GM18502 (cell line): Measurements from ENCODE around the gene TBL1X.

Experiments
- ATAC-seq: cut with Tn5 transposase; IDR thresholded peaks from one replicate; pipeline ENCODE4 v1.9.1; 2021; ENCODE audit warnings: mild to moderate bottlenecking; ENCODE audit not compliant: unreplicated experiment, poor library complexity

The TBL1X gene

GRCh38 chrX:9576059-9576458 lies 111.2 kb downstream of the TBL1X start:
- ATAC-seq, result no peak

GRCh38 chrX:9577555-9577954 lies 112.7 kb downstream of the TBL1X start:
- ATAC-seq, result no peak

DNA sequence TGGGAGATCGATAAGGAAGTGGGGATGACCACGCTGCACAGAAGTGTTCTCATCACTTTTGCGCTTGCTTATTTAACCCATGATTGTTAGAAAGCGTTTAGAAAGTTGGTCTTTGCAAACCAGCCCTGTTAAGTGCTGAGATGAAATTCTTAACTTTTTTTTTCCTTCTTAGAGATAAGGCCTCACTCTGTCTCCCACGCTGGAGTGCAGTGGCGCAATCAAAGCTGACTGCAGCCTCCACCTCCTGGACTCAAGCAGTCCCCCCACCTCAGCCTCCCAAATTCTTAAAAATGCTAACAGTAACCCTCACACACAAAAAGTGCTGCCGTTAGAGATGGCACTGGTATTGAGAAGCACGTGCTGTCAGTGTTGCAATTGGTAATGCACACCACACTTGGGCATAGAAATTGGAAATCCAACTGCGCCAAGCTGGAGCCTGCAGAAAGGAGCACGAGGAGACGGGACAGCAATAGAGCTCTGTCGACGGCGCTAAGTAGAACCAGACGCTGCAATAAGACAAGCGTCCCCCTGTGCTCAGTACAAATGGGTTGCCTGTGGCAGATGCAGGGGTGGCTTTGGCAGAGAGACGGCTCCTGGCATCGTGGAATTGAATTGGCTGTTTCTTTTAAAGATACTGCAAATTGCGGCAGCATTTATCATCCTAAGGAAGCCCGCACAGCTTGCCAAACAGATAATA lies 113.4 kb downstream of the TBL1X start:
- ATAC-seq, result no peak

DNA sequence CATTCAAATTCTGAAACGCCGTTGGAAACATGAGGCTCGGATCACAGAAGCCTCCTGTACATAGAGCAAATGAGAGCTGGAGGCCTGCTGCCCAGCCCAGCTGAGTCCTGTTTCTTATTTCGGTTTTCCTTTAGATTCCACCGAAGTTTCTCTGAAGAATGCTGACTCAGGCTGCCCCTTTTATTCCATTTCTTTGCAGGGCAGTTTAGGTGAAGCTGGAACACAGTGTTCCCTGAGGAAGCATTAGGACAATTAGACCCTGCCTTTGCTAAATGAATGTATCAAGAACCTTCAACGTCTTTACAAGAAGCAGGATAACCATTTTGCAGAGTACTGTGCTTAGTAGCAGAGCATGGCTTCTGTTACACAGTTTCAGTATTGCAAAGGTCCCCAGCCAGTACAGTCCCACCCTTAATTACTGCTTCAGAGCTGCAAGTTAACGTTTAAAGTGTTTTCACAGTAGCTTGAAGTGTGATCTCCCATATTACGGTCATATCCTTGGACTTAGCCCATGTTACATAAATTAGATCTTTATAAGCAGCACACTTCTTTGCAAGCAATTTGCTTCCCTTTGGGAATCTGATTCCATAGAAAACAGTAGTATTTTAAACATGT lies 117.0 kb downstream of the TBL1X start:
- no peak for ATAC-seq

- ATAC-seq, result no peak
Measured at GRCh38 chrX:9582956-9583355, 118.1 kb downstream of the TBL1X start.

DNA sequence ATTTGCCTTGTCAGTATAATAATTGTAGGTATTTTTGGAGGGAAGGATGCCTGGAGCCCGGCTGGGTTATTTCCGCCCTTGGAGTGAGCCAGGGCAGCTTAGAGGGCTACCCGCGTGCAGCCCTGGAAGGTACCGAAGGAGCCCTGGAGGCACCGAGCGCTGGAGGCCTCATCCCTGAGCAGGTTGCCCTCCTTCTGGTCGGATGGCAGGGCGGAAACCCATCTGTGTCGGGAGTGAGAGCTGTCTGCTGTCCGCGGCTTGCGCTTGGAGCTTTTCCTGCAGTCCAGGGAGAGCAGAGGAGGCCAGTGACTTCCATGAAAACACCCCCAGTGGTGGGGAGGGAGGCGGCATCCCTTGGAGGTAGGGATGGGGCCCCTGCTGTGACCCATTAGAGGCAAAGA lies 122.1 kb downstream of the TBL1X start:
- no peak for ATAC-seq

DNA sequence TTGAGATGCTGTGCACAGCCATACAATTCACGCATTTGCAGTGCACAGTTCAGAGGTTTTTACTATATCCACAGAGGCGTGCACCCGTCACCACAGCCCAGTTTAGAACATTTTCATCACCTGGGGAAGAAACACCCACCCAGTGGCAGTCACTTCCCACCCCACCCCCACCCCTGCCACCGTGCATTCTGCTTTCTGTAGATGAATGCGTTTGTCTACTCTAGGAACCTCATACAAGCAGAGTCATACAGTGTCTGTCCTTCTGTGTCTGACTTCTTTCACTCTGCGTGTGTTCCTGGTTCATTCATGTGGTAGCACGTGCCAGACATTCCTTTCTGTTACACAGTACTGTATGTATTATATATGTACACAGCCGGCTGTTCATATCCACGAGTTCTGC lies 122.8 kb downstream of the TBL1X start:
- ATAC-seq, result no peak

- ATAC-seq, result no peak
Measured at GRCh38 chrX:9591496-9591895, 126.6 kb downstream of the TBL1X start.

DNA sequence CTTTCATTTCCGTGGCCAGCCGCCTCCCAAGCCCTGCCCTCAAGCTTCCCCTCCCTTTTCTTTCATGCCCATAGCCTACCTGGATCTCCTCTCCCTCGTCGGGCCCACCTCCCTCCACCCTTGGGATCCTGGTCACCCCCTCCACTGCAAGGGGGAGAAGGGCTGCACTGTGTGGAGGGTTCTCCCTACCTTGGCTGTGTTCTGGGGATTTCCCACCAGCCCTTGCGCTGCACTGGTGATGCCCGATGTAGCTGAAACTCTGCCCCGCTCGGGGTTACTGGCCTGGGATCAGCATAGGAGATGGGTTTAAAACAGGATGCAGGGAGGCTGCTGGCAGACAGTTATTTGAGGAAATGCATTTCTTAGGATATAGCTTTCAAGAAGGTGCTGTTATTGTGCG lies 128.9 kb downstream of the TBL1X start:
- no peak for ATAC-seq

- ATAC-seq, result no peak
Measured at GRCh38 chrX:9595174-9595573, 130.3 kb downstream of the TBL1X start.

DNA sequence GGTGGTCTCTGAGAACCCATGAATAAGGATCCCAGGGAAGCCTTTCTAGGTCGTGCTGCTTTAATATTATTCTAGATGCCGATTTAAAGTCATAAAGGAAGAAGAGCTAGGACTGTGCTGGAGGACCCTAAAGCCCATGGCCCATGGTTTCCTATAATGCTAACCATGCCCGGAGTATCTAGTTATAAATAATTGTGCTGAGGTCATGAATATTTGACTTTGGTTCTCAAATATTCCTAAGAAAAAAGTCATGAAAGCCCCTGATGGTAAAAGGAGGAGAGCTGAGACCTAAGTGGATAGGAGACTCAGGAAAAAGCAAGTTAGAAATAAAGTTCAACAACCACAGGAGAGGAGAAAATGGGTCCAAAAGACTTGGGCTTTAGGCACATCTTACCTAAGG lies 132.0 kb downstream of the TBL1X start:
- ATAC-seq, result no peak

GRCh38 chrX:9597361-9598035 lies 132.6 kb downstream of the TBL1X start:
- no peak for ATAC-seq

GRCh38 chrX:9598344-9598743 lies 133.5 kb downstream of the TBL1X start:
- no peak for ATAC-seq

DNA sequence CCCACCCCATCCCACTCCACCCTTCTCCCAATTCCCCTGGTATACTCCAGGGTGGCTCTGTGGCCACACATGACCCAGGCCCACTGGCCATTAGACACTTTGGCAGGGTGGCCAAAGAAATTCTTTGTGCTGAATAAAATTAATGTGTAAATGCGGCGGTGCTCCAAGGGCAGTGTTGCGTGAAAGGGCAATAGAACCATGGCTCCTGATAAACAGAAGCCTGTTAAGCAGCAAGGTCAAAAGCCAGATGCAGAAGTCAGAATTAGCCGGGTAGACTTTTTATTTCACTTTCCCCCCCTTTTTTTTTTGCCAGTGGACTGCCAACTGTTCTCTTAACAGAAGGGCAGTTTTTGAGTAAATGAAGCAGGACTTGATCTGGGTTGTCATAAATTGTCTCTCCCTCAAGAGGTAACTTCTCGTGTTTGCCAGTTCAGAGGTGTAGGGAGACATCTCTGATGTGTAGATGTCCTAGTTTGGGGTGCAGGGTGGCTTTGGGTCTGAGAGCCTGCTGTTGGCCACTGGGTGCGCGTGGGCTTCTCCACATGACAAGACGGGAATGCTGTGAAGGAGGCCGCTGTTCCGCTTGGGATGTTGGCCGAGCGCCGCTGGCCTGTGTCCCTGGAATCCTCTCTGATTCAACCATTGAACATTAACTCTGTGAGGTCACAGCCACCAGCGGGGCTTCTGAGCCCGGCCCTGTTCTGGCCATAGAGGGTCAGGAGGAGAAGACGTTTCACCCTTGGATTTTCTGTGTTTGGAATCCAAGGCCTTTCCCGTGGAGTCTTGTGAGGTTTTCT lies 139.5 kb downstream of the TBL1X start:
- ATAC-seq, result no peak

- ATAC-seq, result no peak
Measured at GRCh38 chrX:9604908-9605306, 140.0 kb downstream of the TBL1X start.

- no peak for ATAC-seq
Measured at GRCh38 chrX:9605484-9605883, 140.6 kb downstream of the TBL1X start.

DNA sequence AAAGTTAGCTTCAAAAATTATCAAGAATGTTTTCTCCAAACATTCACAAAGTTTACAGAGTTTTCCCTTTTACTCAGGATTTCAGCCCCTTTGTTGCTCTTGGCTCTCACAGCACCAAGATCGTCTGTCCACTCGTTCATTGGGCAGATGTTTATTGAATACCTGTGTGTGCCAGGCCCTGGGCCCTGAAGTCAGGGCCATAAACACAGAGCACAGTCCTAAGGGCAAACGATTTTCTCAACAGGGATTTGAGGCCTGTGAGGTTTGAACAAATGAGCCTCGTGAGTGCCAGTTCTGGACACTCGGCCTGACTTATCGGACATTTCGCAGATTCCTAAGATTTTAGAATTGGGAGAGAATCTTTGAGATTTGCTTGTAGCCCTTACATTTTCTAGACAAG lies 142.1 kb downstream of the TBL1X start:
- no peak for ATAC-seq

DNA sequence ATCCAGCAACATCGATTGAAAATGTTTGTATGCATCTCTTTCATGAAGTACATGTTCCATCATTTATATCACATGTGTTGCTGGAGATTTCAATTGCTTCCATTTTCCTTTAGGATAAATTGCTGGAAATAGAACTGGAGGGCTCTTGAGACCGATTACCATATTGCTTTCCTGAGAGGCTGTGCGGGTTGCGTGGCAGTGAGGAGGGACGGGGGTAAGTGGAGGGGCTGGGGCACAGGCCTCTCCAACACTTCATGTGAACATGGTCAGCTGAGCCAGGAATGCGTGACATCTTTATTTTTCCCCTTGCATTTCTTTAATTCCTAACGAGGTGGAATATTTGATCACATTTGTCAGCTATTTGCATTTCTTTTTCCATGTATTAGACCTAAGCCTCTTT lies 144.6 kb downstream of the TBL1X start:
- no peak for ATAC-seq

- ATAC-seq, result no peak
Measured at GRCh38 chrX:9609987-9610386, 145.1 kb downstream of the TBL1X start.

GRCh38 chrX:9610771-9611392 lies 146.0 kb downstream of the TBL1X start:
- ATAC-seq, result no peak
